HG03045 (cell line): ENCODE measurements around the gene LARGE2.

Source experiments
- ATAC-seq: cut with Tn5 transposase; IDR thresholded peaks from one replicate; pipeline ENCODE4 v1.9.1; 2021; ENCODE audit warnings: mild to moderate bottlenecking, moderate library complexity; ENCODE audit not compliant: unreplicated experiment

Gene LARGE2

GRCh38 chr11:45949992-45950407 lies 27.5 kb downstream of the LARGE2 start:
- no peak for ATAC-seq

- ATAC-seq: no peak
These were observed 37.4 kb downstream of the LARGE2 start for GRCh38 chr11:45959851-45960250.

- ATAC-seq: no peak
These were observed 38.1 kb downstream of the LARGE2 start for GRCh38 chr11:45960387-45961095.

GRCh38 chr11:45961751-45962240 lies 39.3 kb downstream of the LARGE2 start:
- ATAC-seq: no peak

GRCh38 chr11:45964911-45965389 lies 42.5 kb downstream of the LARGE2 start:
- no peak for ATAC-seq

GRCh38 chr11:45967506-45967905 lies 45.0 kb downstream of the LARGE2 start:
- ATAC-seq: no peak

- no peak for ATAC-seq
These were observed 46.4 kb downstream of the LARGE2 start for GRCh38 chr11:45968901-45969300.

- no peak for ATAC-seq
These were observed 51.1 kb downstream of the LARGE2 start for GRCh38 chr11:45973601-45974000.

GRCh38 chr11:45974806-45975205 lies 52.4 kb downstream of the LARGE2 start:
- ATAC-seq: no peak
